ENCODE results near the gene ARHGAP35. TPM values are rescaled to one million over a fixed set of nuclear protein-coding genes. Genes with fewer than 3 reads are reported as not detected.

The ARHGAP35 gene
- total RNA-seq, 1 experiment from 2014 or later = 81.7 TPM

GRCh38 chr19:46886546-46887239 is 25.9 kb downstream of the ARHGAP35 start:
- POLR2A ChIA-PET = interaction anchor here (0.7 kb wide), 1 partner anchor 36 kb away, joined by 4 read pairs; the partner anchor contains the start of gene AP2S1

GRCh38 chr19:46887240-46887782 is 26.5 kb downstream of the ARHGAP35 start:
- Mint-ChIP-seq H3K4me1 (ENCODE audit: low read depth, unreplicated experiment) (peaks cover 45% of the 10 kb centered on the region), H3K9me3 (ENCODE audit: unreplicated experiment) (peaks cover 18% of the 10 kb centered on the region), H3K4me3 (ENCODE audit: unreplicated experiment) (no peak overlapping the region), H3K27ac (ENCODE audit: unreplicated experiment) (peak overlapping the region; percentile 67), H3K27me3 (ENCODE audit: insufficient read depth, unreplicated experiment) (no peaks in the 10 kb centered on the region), H3K36me3 (ENCODE audit: insufficient read depth, unreplicated experiment) (peaks cover 31% of the 10 kb centered on the region)
- Histone ChIP-seq H3K36me3 (ENCODE audit: control insufficient read depth, insufficient read depth, low read length) (no peaks in the 10 kb centered on the region), H3K4me1 (peaks cover 28% of the 10 kb centered on the region), H3K27me3 (replicated peaks; ENCODE audit: control insufficient read depth, insufficient read depth, low read length) (no peaks in the 10 kb centered on the region), H3K9me3 (no peaks in the 10 kb centered on the region), H3K4me3 (ENCODE audit: low read depth, low read length) (no peak overlapping the region)
- intact Hi-C loops (cut with micrococcal nuclease; ENCODE audit: unreplicated experiment) = no loop called here
- no peak for DNase-seq
- ChIA-PET CTCF (no interaction called here), POLR2A (interaction anchor here (0.7 kb wide), 1 partner anchor 36 kb away, joined by 4 read pairs; the partner anchor contains the start of gene AP2S1)
- no TSS peak for BruUV-seq (replicated peaks)
- no peak for TF ChIP-seq CTCF (IDR thresholded peaks at IDR 0.05; ENCODE audit: insufficient read depth in 1 of 2, low read depth in 1 of 2, low read length in 1 of 2, severe bottlenecking in 1 of 2, unreplicated experiment in 1 of 2)

More at GRCh38 chr19:46886546-46887239, 25.9 kb downstream of the ARHGAP35 start:
- intact Hi-C loops (cut with micrococcal nuclease; ENCODE audit: unreplicated experiment) = no loop called here
- no peak for DNase-seq
- peaks cover 28% of the 10 kb centered on the region for H3K4me1 ChIP-seq
- CTCF ChIA-PET = interaction anchor here (0.6 kb wide), 1 partner anchor 126 kb away, joined by 3 read pairs; no protein-coding TSS in a partner anchor
- H3K36me3 ChIP-seq (ENCODE audit: control insufficient read depth, insufficient read depth, low read length) = no peaks in the 10 kb centered on the region
- Mint-ChIP-seq H3K27ac (ENCODE audit: unreplicated experiment) (no peak overlapping the region), H3K9me3 (ENCODE audit: unreplicated experiment) (peaks cover 18% of the 10 kb centered on the region), H3K4me1 (ENCODE audit: low read depth, unreplicated experiment) (peaks cover 50% of the 10 kb centered on the region), H3K4me3 (ENCODE audit: unreplicated experiment) (no peak overlapping the region), H3K36me3 (ENCODE audit: insufficient read depth, unreplicated experiment) (peaks cover 31% of the 10 kb centered on the region), H3K27me3 (ENCODE audit: insufficient read depth, unreplicated experiment) (no peaks in the 10 kb centered on the region)
- H3K27me3 ChIP-seq (replicated peaks; ENCODE audit: control insufficient read depth, insufficient read depth, low read length) = no peaks in the 10 kb centered on the region
- no peak overlapping the region for H3K4me3 ChIP-seq (ENCODE audit: low read depth, low read length)
- no peak for TF ChIP-seq CTCF (IDR thresholded peaks at IDR 0.05; ENCODE audit: insufficient read depth in 1 of 2, low read depth in 1 of 2, low read length in 1 of 2, severe bottlenecking in 1 of 2, unreplicated experiment in 1 of 2)
- no TSS peak for BruUV-seq (replicated peaks)
- no peaks in the 10 kb centered on the region for H3K9me3 ChIP-seq

GRCh38 chr19:46890423-46891170 is 29.8 kb downstream of the ARHGAP35 start:
- Mint-ChIP-seq H3K4me3 (ENCODE audit: unreplicated experiment) (peak overlapping the region; percentile 63), H3K36me3 (ENCODE audit: insufficient read depth, unreplicated experiment) (peaks cover 46% of the 10 kb centered on the region), H3K9me3 (ENCODE audit: unreplicated experiment) (peaks cover 18% of the 10 kb centered on the region), H3K27me3 (ENCODE audit: insufficient read depth, unreplicated experiment) (no peaks in the 10 kb centered on the region), H3K4me1 (ENCODE audit: low read depth, unreplicated experiment) (peaks cover 52% of the 10 kb centered on the region), H3K27ac (ENCODE audit: unreplicated experiment) (peak overlapping the region; percentile 90)
- TF ChIP-seq CTCF (IDR thresholded peaks at IDR 0.05; ENCODE audit: insufficient read depth in 1 of 2, low read depth in 1 of 2, low read length in 1 of 2, severe bottlenecking in 1 of 2, unreplicated experiment in 1 of 2) = peak in 1 of 2 experiments; percentile 29
- Histone ChIP-seq H3K4me1 (peaks cover 42% of the 10 kb centered on the region), H3K9me3 (no peaks in the 10 kb centered on the region), H3K27me3 (replicated peaks; ENCODE audit: control insufficient read depth, insufficient read depth, low read length) (no peaks in the 10 kb centered on the region), H3K36me3 (ENCODE audit: control insufficient read depth, insufficient read depth, low read length) (no peaks in the 10 kb centered on the region), H3K4me3 (ENCODE audit: low read depth, low read length) (no peak overlapping the region)
- POLR2A ChIA-PET = interaction anchor here (0.9 to 1.7 kb wide), 6 partner anchors 11 to 223 kb away, joined by 3 to 11 read pairs (median 4); partner anchors contain the start of genes ARHGAP35 and ZC3H4
- CTCF ChIA-PET = interaction anchor here (0.9 to 1.9 kb wide), 7 partner anchors 12 to 136 kb away, joined by 3 to 10 read pairs (median 4); partner anchors contain the start of gene ARHGAP35
- intact Hi-C loops (cut with micrococcal nuclease; ENCODE audit: unreplicated experiment) = loop anchor here (1.0 to 2.0 kb wide), 5 partner anchors 15 to 35 kb away; partner anchors contain the start of gene ARHGAP35
- BruUV-seq (replicated peaks) = TSS peak; percentile 98
- DNase-seq = peak; percentile 86 to 90
